ENCODE data around the gene JMJD6.

DNA sequence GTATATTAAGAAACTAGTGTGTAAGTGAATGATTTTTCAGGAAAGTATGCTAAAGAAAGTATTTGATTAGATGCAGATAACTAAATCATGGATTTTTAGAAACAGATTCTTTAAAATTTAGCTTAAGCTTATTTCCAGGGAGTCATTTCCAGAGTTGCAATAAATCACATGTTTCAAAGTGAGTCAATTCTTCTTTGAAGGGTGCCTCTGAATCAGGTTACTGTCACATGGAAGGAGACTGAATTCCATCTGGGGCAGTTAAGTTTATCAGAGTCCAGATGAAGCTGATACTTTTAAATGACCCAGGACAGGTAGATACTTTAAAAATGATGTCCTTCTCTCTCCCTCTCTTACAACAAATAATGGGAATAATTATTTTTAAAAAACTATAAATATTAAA, 16.6 kb upstream of the JMJD6 start:
- no peak for TF ChIP-seq EP300 (IDR thresholded peaks at IDR 0.05; ENCODE audit: borderline replicate concordance)
- TF ChIP-seq FOXM1 (IDR thresholded peaks at IDR 0.05; ENCODE audit: borderline replicate concordance, low read depth): no peak
- no peak for TF ChIP-seq REST (IDR thresholded peaks at IDR 0.05; ENCODE audit: low read depth)
- TF ChIP-seq TAF1 (IDR thresholded peaks at IDR 0.05; ENCODE audit: low read depth): no peak

All from Ishikawa (cell line).